Psoas muscle (tissue), 8 donors: ENCODE measurements around the gene PTPRCAP. TPM values are rescaled to one million over a fixed set of nuclear protein-coding genes. Genes with fewer than 3 reads are reported as not detected.
A peak's percentile ranks its signal among the peaks of the same experiment; 100 is the strongest.

Experiments
- ATAC-seq, 4 donors: fragments of 200-7000 bp; cut with Tn5 transposase; one replicate each; pipeline ENCODE4 v1.9.1; 2020; ENCODE audit warnings: moderate library complexity in 3 of 4, mild to moderate bottlenecking in 2 of 4
- DNase-seq, 2 donors: peaks; one replicate each; pipeline ENCODE4 v3.0.0-alpha.2; 2020
- H3K27ac ChIP-seq: fragments of 200-600 bp; one replicate; pipeline ENCODE4 v1.8.0; 2022
- H3K27me3 ChIP-seq, 3 donors: fragments of 200-600 bp in 1 of 3; one replicate each; pipeline versions ENCODE4 v1.6.1 to v1.8.0; 2013 to 2022; ENCODE audit warnings: low read length in 2 of 3, mild to moderate bottlenecking in 2 of 3, moderate library complexity in 1 of 3; ENCODE audit not compliant: insufficient read depth in 3 of 3
- H3K36me3 ChIP-seq, 2 donors: fragments of 200-600 bp in 1 of 2; one replicate each; pipeline versions ENCODE4 v1.6.1 to v1.8.0; 2013 to 2022; ENCODE audit warnings: low read depth in 1 of 2, mild to moderate bottlenecking in 1 of 2, moderate library complexity in 1 of 2; ENCODE audit not compliant: insufficient read depth in 1 of 2
- H3K4me1 ChIP-seq: fragments of 200-600 bp; one replicate; pipeline ENCODE4 v1.8.0; 2022
- H3K4me3 ChIP-seq: fragments of 200-600 bp; one replicate; pipeline ENCODE4 v1.8.0; 2022; ENCODE audit warnings: mild to moderate bottlenecking
- H3K9me3 ChIP-seq: fragments of 200-600 bp; one replicate; pipeline ENCODE4 v1.8.0; 2022
- CTCF ChIP-seq: fragments of 200-600 bp; IDR thresholded peaks from one replicate; pipeline ENCODE4 v1.8.0; 2022; ENCODE audit warnings: antibody characterized with exemption
- WGBS, 3 donors: extraction: QIAGEN DNeasy Blood & Tissue Kit; methylation state at CpG; one replicate each; pipeline versions ENCODE4 v1.1.6 to v1.1.7; 2013; 5-methylcytosine and 5-hydroxymethylcytosine counted together
- intact Hi-C, 2 donors: fragments of 100-400 bp; cut with DNase I; formaldehyde crosslinking; loops; one replicate each; pipeline versions ENCODE4 v1.11.0 to v1.14.2; 2022
- polyA plus RNA-seq, 3 donors: library from polyadenylated mRNA; stranded (reverse); fragments of 200-250 nt; gene quantifications; one replicate each; pipeline ENCODE4 v1.2.3, GENCODE V29; 2013
- total RNA-seq, 4 donors: library from RNA; stranded (reverse); fragmentation: NEBNext Ultra II Directional in 2 of 4; extraction: Animal tissue kit (Norgen Biotek cat#: 25700) in 2 of 4; gene quantifications; one replicate each; pipeline versions ENCODE4 v1.2.1 to v1.2.4, GENCODE V29; 2021 to 2023
- donor health status: healthy with polysubstance abuse.
- donor health status: DM: no; HTN: no; CAD: no; lungs with moderate emphysema.
- donor health status: Bipolar disorder and iron deficiency.
- donor health status: healthy.
- donor health status: DM: yes; HTN: yes; CAD: no.
- donor health status: DM: no; HTN: no; CAD: no.
- donor health status: DM: no; HTN: no; CAD: no.
- donor health status: DM: yes; HTN: yes; CAD: no.

Gene PTPRCAP
- total and polyA plus RNA-seq, 7 donors = 0.25 to 1.4 (median 1.0) TPM

GRCh38 chr11:67441731-67442351, 4.4 kb upstream of the PTPRCAP start:
- Histone ChIP-seq H3K4me1 (peaks cover 8% of the 10 kb centered on the region), H3K4me3 (peak overlapping the region; percentile 73), H3K27ac (peak overlapping the region; percentile 86), H3K36me3 (peaks cover 0 to 42% of the 10 kb centered on the region in 2 donors), H3K9me3 (no peaks in the 10 kb centered on the region), H3K27me3 (no peaks in the 10 kb centered on the region)
- intact Hi-C loops = no loop called here
- DNase-seq (no peak), ATAC-seq (no peak)
- no peak for TF ChIP-seq CTCF
- WGBS, 3 donors = 83 to 90% (median 84%) methylated on average over 28 of the region's 28 CpGs

DNA sequence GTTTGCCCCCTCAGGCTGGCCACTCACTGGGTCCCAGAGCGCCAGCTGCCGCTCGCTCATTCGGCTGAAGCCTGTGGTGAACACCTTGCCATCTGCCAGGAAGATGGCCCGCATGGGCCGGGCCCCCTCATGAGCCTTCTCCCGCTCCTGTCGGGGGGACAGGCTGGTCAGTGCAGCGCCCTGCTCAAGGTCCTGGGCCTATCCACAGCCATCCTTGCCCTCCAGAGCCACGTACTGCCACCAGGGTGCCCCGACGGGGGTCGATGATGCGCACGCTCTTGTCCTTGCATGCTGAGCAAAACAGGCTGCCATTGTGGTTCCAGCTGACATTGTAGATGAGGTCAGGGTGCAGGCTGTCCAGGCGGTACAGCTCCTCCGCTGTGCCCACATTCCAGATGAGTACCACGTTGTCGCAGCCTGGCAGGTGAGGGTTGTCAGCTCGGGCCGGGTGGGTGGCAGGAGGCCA, 3.6 kb upstream of the PTPRCAP start:
- intact Hi-C loops = no loop called here
- no peak for TF ChIP-seq CTCF
- ATAC-seq (no peak), DNase-seq (no peak)
- peaks cover 8% of the 10 kb centered on the region for H3K4me1 ChIP-seq
- no peaks in the 10 kb centered on the region for H3K27me3 ChIP-seq
- no peak overlapping the region for H3K4me3 ChIP-seq
- peaks cover 0 to 44% of the 10 kb centered on the region in 2 donors for H3K36me3 ChIP-seq
- WGBS, 3 donors = 79 to 85% (median 84%) methylated on average over 21 of the region's 21 CpGs
- H3K27ac ChIP-seq = no peak overlapping the region
- no peaks in the 10 kb centered on the region for H3K9me3 ChIP-seq

- intact Hi-C loops = no loop called here
- Histone ChIP-seq H3K27me3 (no peaks in the 10 kb centered on the region), H3K27ac (peak overlapping the region; percentile 36), H3K36me3 (peaks cover 0 to 50% of the 10 kb centered on the region in 2 donors), H3K9me3 (no peaks in the 10 kb centered on the region), H3K4me1 (peaks cover 8% of the 10 kb centered on the region), H3K4me3 (no peak overlapping the region)
- WGBS, 3 donors = 74 to 80% (median 76%) methylated on average over 16 to 17 of the region's 17 CpGs
- DNase-seq = no peak
- TF ChIP-seq CTCF = no peak
- no peak for ATAC-seq
These were observed 3.0 kb upstream of the PTPRCAP start for GRCh38 chr11:67440229-67441097.

DNA sequence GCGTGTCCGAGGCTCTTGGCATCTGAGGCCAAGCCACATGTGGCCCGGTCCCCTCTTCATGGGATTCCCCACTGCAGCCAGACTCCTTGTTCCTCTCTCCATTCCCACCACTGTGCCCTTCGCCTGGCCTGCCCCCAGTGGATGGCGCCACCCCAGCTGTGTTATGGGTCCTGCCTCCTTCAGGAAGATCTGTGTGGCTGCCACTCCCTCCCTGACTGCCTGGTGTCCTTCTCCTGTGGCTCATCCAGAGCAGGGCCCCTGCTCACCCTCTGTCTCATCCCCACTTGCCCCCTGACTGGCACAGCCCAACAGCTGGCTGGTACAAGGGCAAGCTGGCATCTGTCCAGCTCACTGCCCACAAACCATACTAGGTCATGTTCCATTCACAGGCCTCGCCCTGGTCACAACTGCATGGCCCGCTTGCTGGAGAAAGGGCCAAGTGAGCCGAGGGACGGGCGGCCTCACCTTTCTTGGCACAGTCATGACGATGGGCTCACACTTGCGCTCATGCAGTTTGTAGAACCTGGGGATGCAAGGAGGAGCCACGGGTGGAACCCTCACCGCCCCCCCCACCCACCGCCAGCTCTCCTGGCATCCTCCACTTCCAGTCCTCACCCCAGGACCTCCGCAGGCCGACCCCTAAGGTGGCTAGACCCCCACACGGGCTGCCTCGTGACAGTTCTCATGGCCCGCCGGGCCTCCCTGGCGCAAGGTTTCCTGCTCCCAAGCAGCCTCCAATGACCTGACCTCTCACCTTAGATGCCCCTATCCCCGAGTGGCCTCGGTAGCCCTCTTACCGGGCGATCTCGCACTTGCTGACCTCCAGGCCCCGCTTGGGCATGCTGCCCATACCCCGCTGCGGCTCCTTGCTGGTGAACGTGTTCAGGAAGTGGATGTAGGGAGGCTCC, 2.1 kb upstream of the PTPRCAP start:
- ATAC-seq = peak; percentile 34 to 58 (median 38)
- Histone ChIP-seq H3K36me3 (peaks cover under 1 to 59% of the 10 kb centered on the region in 2 donors), H3K27me3 (no peaks in the 10 kb centered on the region), H3K27ac (peak overlapping the region; percentile 62), H3K4me1 (peaks cover 8% of the 10 kb centered on the region), H3K9me3 (no peaks in the 10 kb centered on the region), H3K4me3 (no peak overlapping the region)
- WGBS, 3 donors = 55 to 64% (median 55%) methylated on average over 31 of the region's 31 CpGs
- peak in 1 of 2 donors; percentile 68 for DNase-seq
- intact Hi-C loops = no loop called here
- no peak for TF ChIP-seq CTCF
